H9 (cell line): Measurements from ENCODE around the gene UBLCP1. TPM values are rescaled to one million over a fixed set of nuclear protein-coding genes. Genes with fewer than 3 reads are reported as not detected.

Source experiments
- DNase-seq: peaks from one replicate; pipeline ENCODE4 v3.0.0-alpha.2; 2017
- H2AFZ ChIP-seq: one replicate; pipeline ENCODE4 v1.6.1; 2013; ENCODE audit warnings: mild to moderate bottlenecking, low read length, control low read depth, moderate library complexity
- H2AK5ac ChIP-seq: 2 replicates; pipeline ENCODE4 v1.6.1; 2013; ENCODE audit warnings: low read length, control low read depth, mixed read lengths; ENCODE audit not compliant: insufficient read length
- H2BK120ac ChIP-seq: one replicate; pipeline ENCODE4 v1.6.1; 2013; ENCODE audit warnings: low read depth, mild to moderate bottlenecking, low read length, control low read depth, inconsistent platforms; ENCODE audit not compliant: poor library complexity, severe bottlenecking
- H2BK12ac ChIP-seq: 2 replicates; pipeline ENCODE4 v1.6.1; 2013; ENCODE audit warnings: low read length, control low read depth, mixed read lengths, low read depth; ENCODE audit not compliant: insufficient read length
- H2BK15ac ChIP-seq: 2 replicates; pipeline ENCODE4 v1.6.1; 2013; ENCODE audit warnings: low read depth, low read length, control low read depth
- H2BK20ac ChIP-seq: one replicate; pipeline ENCODE4 v1.6.1; 2013; ENCODE audit warnings: low read depth, mild to moderate bottlenecking, low read length, control low read depth, inconsistent platforms; ENCODE audit not compliant: poor library complexity, severe bottlenecking
- H2BK5ac ChIP-seq: 2 replicates; pipeline ENCODE4 v1.6.1; 2013; ENCODE audit warnings: low read length, control low read depth, mixed read lengths; ENCODE audit not compliant: insufficient read length
- H3K14ac ChIP-seq: 2 replicates; pipeline ENCODE4 v1.6.1; 2013; ENCODE audit warnings: low read length, control low read depth; ENCODE audit not compliant: insufficient read depth
- H3K18ac ChIP-seq: 2 replicates; pipeline ENCODE4 v1.6.1; 2013; ENCODE audit warnings: low read depth, mild to moderate bottlenecking, mixed read lengths, low read length, control low read depth; ENCODE audit not compliant: insufficient read length
- H3K23ac ChIP-seq: 2 replicates; pipeline ENCODE4 v1.6.1; 2013; ENCODE audit warnings: low read length, control low read depth, mixed read lengths, low read depth; ENCODE audit not compliant: insufficient read length
- H3K23me2 ChIP-seq: 2 replicates; pipeline ENCODE4 v1.6.1; 2013; ENCODE audit warnings: low read depth, mild to moderate bottlenecking, mixed read lengths, low read length, control low read depth; ENCODE audit not compliant: insufficient read length, poor library complexity, severe bottlenecking
- H3K27ac ChIP-seq: 2 replicates; pipeline ENCODE4 v1.5.1; 2013; ENCODE audit warnings: low read length, control low read depth, mixed read lengths, low read depth; ENCODE audit not compliant: insufficient read length
- H3K27me3 ChIP-seq: 2 replicates; pipeline ENCODE4 v1.6.1; 2013; ENCODE audit warnings: low read length, control low read depth, inconsistent platforms; ENCODE audit not compliant: insufficient read depth
- H3K4ac ChIP-seq: 2 replicates; pipeline ENCODE4 v1.6.1; 2013; ENCODE audit warnings: low read depth, mild to moderate bottlenecking, control low read depth, inconsistent platforms, low read length, moderate library complexity
- H3K4me1 ChIP-seq: 2 replicates; pipeline ENCODE4 v1.6.1; 2013; ENCODE audit warnings: low read length, control low read depth, inconsistent platforms; ENCODE audit not compliant: insufficient read depth
- H3K4me2 ChIP-seq: 2 replicates; pipeline ENCODE4 v1.6.1; 2013; ENCODE audit warnings: low read length, control low read depth, mixed read lengths; ENCODE audit not compliant: insufficient read length, insufficient read depth
- H3K56ac ChIP-seq: 2 replicates; pipeline ENCODE4 v1.6.1; 2013; ENCODE audit warnings: low read depth, mild to moderate bottlenecking, mixed read lengths, low read length, control low read depth; ENCODE audit not compliant: insufficient read length
- H3K79me1 ChIP-seq: 2 replicates; pipeline ENCODE4 v1.6.1; 2013; ENCODE audit warnings: low read depth, mild to moderate bottlenecking, moderate library complexity, low read length, control low read depth, inconsistent platforms; ENCODE audit not compliant: insufficient read depth, poor library complexity, severe bottlenecking
- H3K79me2 ChIP-seq: 2 replicates; pipeline ENCODE4 v1.6.1; 2013; ENCODE audit warnings: low read length, control low read depth, inconsistent platforms; ENCODE audit not compliant: insufficient read depth
- H3K9ac ChIP-seq: 2 replicates; pipeline ENCODE4 v1.6.1; 2013; ENCODE audit warnings: low read length, control low read depth, mixed read lengths; ENCODE audit not compliant: insufficient read length; ENCODE audit errors: extremely low read depth
- H3K9me3 ChIP-seq: one replicate; pipeline ENCODE4 v1.6.1; 2013; ENCODE audit warnings: low read depth, low read length, inconsistent platforms; ENCODE audit not compliant: control insufficient read depth
- H3T11ph ChIP-seq: one replicate; pipeline ENCODE4 v1.6.1; 2013; ENCODE audit warnings: mild to moderate bottlenecking, low read length, control low read depth, inconsistent platforms
- H4K20me1 ChIP-seq: one replicate; pipeline ENCODE4 v1.6.1; 2013; ENCODE audit not compliant: control insufficient read depth, insufficient read length, insufficient read depth
- H4K5ac ChIP-seq: 2 replicates; pipeline ENCODE4 v1.6.1; 2013; ENCODE audit warnings: low read depth, mild to moderate bottlenecking, mixed read lengths, low read length, control low read depth; ENCODE audit not compliant: insufficient read length
- H4K8ac ChIP-seq: replicated peaks from 2 replicates; pipeline ENCODE4 v1.6.1; 2013; ENCODE audit warnings: low read length, control low read depth, mixed read lengths, low read depth; ENCODE audit not compliant: insufficient read length
- H4K91ac ChIP-seq: 2 replicates; pipeline ENCODE4 v1.6.1; 2013; ENCODE audit warnings: low read depth, mild to moderate bottlenecking, moderate library complexity, mixed read lengths, low read length, control low read depth; ENCODE audit not compliant: insufficient read length
- H3K27ac Mint-ChIP-seq, 3 experiments: 2 replicates in 2 of 3; 3 replicates in 1 of 3; pipeline ENCODE4 v1.8.0; 2020 to 2021; ENCODE audit warnings: mixed read lengths in 3 of 3, mild to moderate bottlenecking in 1 of 3, moderate library complexity in 1 of 3
- H3K27me3 Mint-ChIP-seq: 2 replicates; pipeline ENCODE4 v1.8.0; 2021; ENCODE audit warnings: low read depth, mild to moderate bottlenecking, moderate library complexity, mixed read lengths
- H3K36me3 Mint-ChIP-seq, 3 experiments: 2 replicates in 2 of 3; 3 replicates in 1 of 3; pipeline ENCODE4 v1.8.0; 2020 to 2021; ENCODE audit warnings: low read depth in 3 of 3, mixed read lengths in 3 of 3; ENCODE audit not compliant: insufficient read depth in 1 of 3
- H3K4me1 Mint-ChIP-seq, 2 experiments: 2 replicates each; pipeline ENCODE4 v1.8.0; 2020; ENCODE audit warnings: mixed read lengths in 2 of 2
- H3K4me3 Mint-ChIP-seq, 2 experiments: 2 replicates in 1 of 2; 3 replicates in 1 of 2; pipeline ENCODE4 v1.8.0; 2020 to 2021; ENCODE audit warnings: mild to moderate bottlenecking in 2 of 2, mixed read lengths in 2 of 2, moderate library complexity in 1 of 2
- H3K9me3 Mint-ChIP-seq, 2 experiments: 2 replicates in 1 of 2; 3 replicates in 1 of 2; pipeline ENCODE4 v1.8.0; 2020; ENCODE audit warnings: mild to moderate bottlenecking in 2 of 2, mixed read lengths in 2 of 2, moderate library complexity in 1 of 2
- total RNA-seq: library from RNA; stranded (reverse); gene quantifications from 2 replicates; pipeline ENCODE4 v1.2.1, GENCODE V29; 2021
- TF ChIP-seq, protein P1 (sequence below): fragments of 200-600 bp; sonication (generic); conservative IDR thresholded peaks from 3 replicates; pipeline ENCODE4 v1.8.0; 2021; ENCODE audit warnings: antibody characterized with exemption, mild to moderate bottlenecking

The UBLCP1 gene
- total RNA-seq, 1 experiment from 2014 or later = 37.9 TPM

DNA sequence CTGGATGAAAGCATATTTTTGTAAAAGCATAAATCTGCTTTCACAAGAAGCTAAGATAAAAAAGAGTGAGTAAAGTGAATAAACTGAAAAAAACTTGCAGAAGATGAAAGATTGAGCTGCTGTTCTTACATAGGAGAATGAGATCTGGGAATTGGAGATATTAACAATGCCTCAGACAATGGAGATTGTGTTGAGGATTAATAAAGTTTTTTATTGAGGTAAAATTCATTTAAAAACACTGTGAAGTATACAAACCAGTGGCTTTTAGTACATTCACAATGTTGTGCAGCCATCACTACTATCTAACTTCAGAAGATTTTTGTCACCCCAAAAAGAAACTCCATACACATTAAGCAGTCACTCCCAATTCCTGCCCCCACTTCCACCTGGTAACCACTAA is 19.7 kb upstream of the UBLCP1 start:
- no peak overlapping the region for H3K56ac ChIP-seq
- H3K18ac ChIP-seq = no peak overlapping the region
- no peaks in the 10 kb centered on the region for H3K9me3 ChIP-seq
- H2AFZ ChIP-seq = no peak overlapping the region
- no peaks in the 10 kb centered on the region for H3K27me3 ChIP-seq
- H3K4me1 ChIP-seq = no peaks in the 10 kb centered on the region
- no peak overlapping the region for H4K91ac ChIP-seq
- no peak overlapping the region for H2BK20ac ChIP-seq
- no peak overlapping the region for H2BK5ac ChIP-seq
- H3K27ac ChIP-seq = no peak overlapping the region
- no peak overlapping the region for H2BK120ac ChIP-seq
- no peaks in the 10 kb centered on the region for H4K20me1 ChIP-seq
- no peaks in the 10 kb centered on the region for H3K36me3 Mint-ChIP-seq
- H3K27ac Mint-ChIP-seq = no peak overlapping the region
- H3K79me2 ChIP-seq = no peaks in the 10 kb centered on the region
- H3T11ph ChIP-seq = no peak overlapping the region
- no peaks in the 10 kb centered on the region for H3K4me1 Mint-ChIP-seq
- no peak overlapping the region for H2BK12ac ChIP-seq
- H2BK15ac ChIP-seq = no peak overlapping the region
- TF ChIP-seq, protein P1, sequence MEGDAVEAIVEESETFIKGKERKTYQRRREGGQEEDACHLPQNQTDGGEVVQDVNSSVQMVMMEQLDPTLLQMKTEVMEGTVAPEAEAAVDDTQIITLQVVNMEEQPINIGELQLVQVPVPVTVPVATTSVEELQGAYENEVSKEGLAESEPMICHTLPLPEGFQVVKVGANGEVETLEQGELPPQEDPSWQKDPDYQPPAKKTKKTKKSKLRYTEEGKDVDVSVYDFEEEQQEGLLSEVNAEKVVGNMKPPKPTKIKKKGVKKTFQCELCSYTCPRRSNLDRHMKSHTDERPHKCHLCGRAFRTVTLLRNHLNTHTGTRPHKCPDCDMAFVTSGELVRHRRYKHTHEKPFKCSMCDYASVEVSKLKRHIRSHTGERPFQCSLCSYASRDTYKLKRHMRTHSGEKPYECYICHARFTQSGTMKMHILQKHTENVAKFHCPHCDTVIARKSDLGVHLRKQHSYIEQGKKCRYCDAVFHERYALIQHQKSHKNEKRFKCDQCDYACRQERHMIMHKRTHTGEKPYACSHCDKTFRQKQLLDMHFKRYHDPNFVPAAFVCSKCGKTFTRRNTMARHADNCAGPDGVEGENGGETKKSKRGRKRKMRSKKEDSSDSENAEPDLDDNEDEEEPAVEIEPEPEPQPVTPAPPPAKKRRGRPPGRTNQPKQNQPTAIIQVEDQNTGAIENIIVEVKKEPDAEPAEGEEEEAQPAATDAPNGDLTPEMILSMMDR = no peak
- H3K4me2 ChIP-seq = no peak overlapping the region
- H3K23ac ChIP-seq = no peak overlapping the region
- no peak overlapping the region for H3K14ac ChIP-seq
- H4K5ac ChIP-seq = no peak overlapping the region
- no peak overlapping the region for H3K4me3 Mint-ChIP-seq
- no peak overlapping the region for H3K9ac ChIP-seq
- H3K9me3 Mint-ChIP-seq = no peaks in the 10 kb centered on the region
- no peak overlapping the region for H2AK5ac ChIP-seq
- DNase-seq = no peak
- H3K4ac ChIP-seq = no peak overlapping the region
- H4K8ac ChIP-seq = no peak overlapping the region
- H3K79me1 ChIP-seq = no peaks in the 10 kb centered on the region
- H3K27me3 Mint-ChIP-seq = peaks cover 32% of the 10 kb centered on the region
- H3K23me2 ChIP-seq = no peaks in the 10 kb centered on the region
